Brain microvascular endothelial cell (primary cell): ENCODE data around the gene GRID2.

Source experiments
- DNase-seq: peaks from one replicate; pipeline ENCODE4 v3.0.0-alpha.2; 2020
- H3K27ac ChIP-seq: fragments of 250-450 bp; sonication (Bioruptor Pico); 2 replicates; pipeline ENCODE4 v1.5.1; 2020; ENCODE audit warnings: mild to moderate bottlenecking, moderate library complexity
- H3K27me3 ChIP-seq: fragments of 250-450 bp; sonication (Bioruptor Pico); replicated peaks from 2 replicates; pipeline ENCODE4 v1.5.1; 2020; ENCODE audit warnings: mild to moderate bottlenecking
- H3K36me3 ChIP-seq: fragments of 250-450 bp; sonication (Bioruptor Pico); replicated peaks from 2 replicates; pipeline ENCODE4 v1.5.1; 2020; ENCODE audit warnings: mild to moderate bottlenecking
- H3K4me3 ChIP-seq: 2 replicates; pipeline ENCODE4 v1.5.1; 2011; ENCODE audit warnings: low read depth, mild to moderate bottlenecking, control low read depth, low read length, moderate library complexity
- CTCF ChIP-seq: IDR thresholded peaks from 2 replicates; pipeline ENCODE4 v1.5.1; 2011; ENCODE audit warnings: low read depth, mild to moderate bottlenecking, moderate library complexity, low read length, control low read depth, inconsistent platforms; ENCODE audit errors: missing control alignments
- in situ Hi-C: cut with HindIII; loops from 2 replicates; pipeline ENCODE4 v1.10.0; 2017; ENCODE audit warnings: low sequenced_read_pairs, low pct_ligation_motif_present

The GRID2 gene

GRCh38 chr4:92961881-92962280, 658.1 kb downstream of the GRID2 start:
- H3K27ac ChIP-seq: no peak overlapping the region
- no peaks in the 10 kb centered on the region for H3K27me3 ChIP-seq
- in situ Hi-C loops: no loop called here

GRCh38 chr4:92962831-92963230, 659.1 kb downstream of the GRID2 start:
- TF ChIP-seq CTCF: no peak
- no peak for DNase-seq
- Histone ChIP-seq H3K4me3 (no peak overlapping the region), H3K36me3 (no peaks in the 10 kb centered on the region), H3K27me3 (no peaks in the 10 kb centered on the region), H3K27ac (no peak overlapping the region)
- in situ Hi-C loops: no loop called here

More at GRCh38 chr4:92961881-92962280, 658.1 kb downstream of the GRID2 start:
- no peak for DNase-seq
- Histone ChIP-seq H3K4me3 (no peak overlapping the region), H3K36me3 (no peaks in the 10 kb centered on the region)
- TF ChIP-seq CTCF: no peak

- in situ Hi-C loops: no loop called here
- no peak overlapping the region for H3K4me3 ChIP-seq
Observed at GRCh38 chr4:92968556-92968955, 664.8 kb downstream of the GRID2 start.

GRCh38 chr4:92968996-92969395, 665.2 kb downstream of the GRID2 start:
- no peak for DNase-seq
- no peak overlapping the region for H3K4me3 ChIP-seq
- H3K27ac ChIP-seq: no peak overlapping the region
- no peaks in the 10 kb centered on the region for H3K27me3 ChIP-seq
- no peaks in the 10 kb centered on the region for H3K36me3 ChIP-seq
- in situ Hi-C loops: no loop called here
- TF ChIP-seq CTCF: no peak

More at GRCh38 chr4:92968556-92968955, 664.8 kb downstream of the GRID2 start:
- TF ChIP-seq CTCF: no peak
- no peak for DNase-seq
- Histone ChIP-seq H3K27me3 (no peaks in the 10 kb centered on the region), H3K36me3 (no peaks in the 10 kb centered on the region), H3K27ac (no peak overlapping the region)

- no peak for TF ChIP-seq CTCF
Observed at GRCh38 chr4:92969650-92970379, 666.0 kb downstream of the GRID2 start.

GRCh38 chr4:92970996-92971395, 667.2 kb downstream of the GRID2 start:
- Histone ChIP-seq H3K36me3 (no peaks in the 10 kb centered on the region), H3K27me3 (no peaks in the 10 kb centered on the region), H3K4me3 (no peak overlapping the region), H3K27ac (no peak overlapping the region)
- in situ Hi-C loops: no loop called here
- TF ChIP-seq CTCF: no peak
- no peak for DNase-seq

More at GRCh38 chr4:92969650-92970379, 666.0 kb downstream of the GRID2 start:
- Histone ChIP-seq H3K27ac (no peak overlapping the region), H3K36me3 (no peaks in the 10 kb centered on the region), H3K4me3 (no peak overlapping the region), H3K27me3 (no peaks in the 10 kb centered on the region)
- peak; percentile 7 for DNase-seq
- in situ Hi-C loops: no loop called here
